Raji (cell line): Measurements from ENCODE around the gene SMURF2.

Experiments
- POLR2A ChIP-seq: IDR thresholded peaks from 2 replicates; pipeline ENCODE4 v1.6.1; 2011; ENCODE audit warnings: low read depth, low read length, control low read depth; ENCODE audit not compliant: insufficient read depth

Gene SMURF2

DNA sequence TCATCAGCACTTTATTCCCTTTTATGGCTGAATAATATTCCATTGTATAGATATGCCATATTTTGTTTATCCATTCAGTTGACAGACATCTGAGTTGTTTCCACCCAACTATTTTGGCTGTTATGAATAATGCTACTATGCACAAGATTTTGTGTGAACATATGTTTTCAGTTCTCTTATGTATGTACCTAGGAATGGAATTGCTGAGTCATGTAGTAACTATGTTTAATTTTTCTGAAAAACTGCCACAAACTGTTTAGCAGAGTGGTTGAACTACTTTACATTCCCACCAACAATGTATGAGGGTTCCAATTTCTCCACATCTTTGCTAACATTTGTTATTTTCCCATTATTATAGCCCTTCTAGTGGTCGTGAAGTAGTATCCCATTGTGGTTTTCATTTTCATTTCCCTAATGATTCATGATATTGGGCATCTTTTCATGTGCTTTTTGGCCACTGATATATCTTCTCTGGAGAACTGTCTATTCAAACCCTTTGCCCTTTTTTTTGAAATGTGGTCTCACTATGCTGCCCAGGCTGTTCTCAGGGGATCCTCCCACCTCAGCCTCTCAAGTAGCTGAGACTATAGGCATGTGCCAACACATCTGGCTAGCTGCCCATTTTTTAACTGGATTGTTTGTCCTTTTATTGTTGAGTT is 26.3 kb downstream of the SMURF2 start:
- TF ChIP-seq POLR2A, result no peak

DNA sequence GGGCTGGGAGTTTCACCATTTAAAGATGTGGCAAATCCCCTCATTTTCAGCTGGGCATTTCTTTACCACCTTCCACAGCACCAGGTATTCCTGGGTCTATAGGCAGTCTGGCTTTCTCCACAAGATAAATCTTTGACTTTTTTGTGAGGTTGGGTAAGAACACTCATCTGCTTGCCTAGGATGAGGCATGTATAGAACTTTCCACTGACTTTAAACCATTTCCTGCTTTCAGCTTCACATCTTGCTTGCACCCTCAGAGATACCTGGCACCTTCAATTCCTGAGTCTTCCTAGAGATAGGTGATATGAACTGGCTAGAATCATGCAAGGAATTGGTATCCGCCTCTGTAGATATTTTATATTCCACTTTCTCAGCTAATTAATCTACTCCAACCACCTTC is 27.9 kb downstream of the SMURF2 start:
- TF ChIP-seq POLR2A, result no peak

DNA sequence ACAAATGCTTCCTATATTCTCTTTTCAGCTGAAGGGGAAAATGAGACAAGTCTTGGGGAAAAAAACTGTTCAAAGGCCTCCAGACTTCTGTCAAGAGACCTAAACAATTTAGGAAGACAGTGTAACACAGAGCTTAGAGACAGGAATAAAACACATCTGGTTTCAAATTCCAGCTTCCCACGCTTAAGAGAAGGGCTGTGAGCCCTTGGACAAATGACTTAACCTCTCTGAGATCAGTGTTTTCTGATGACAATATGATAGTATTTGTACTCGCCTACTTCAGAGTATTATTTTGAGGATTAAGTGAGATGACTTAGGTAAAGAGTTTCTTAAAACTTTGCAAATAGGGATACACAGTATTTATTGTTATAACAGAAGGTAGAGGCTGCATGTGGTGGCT is 29.5 kb downstream of the SMURF2 start:
- no peak for TF ChIP-seq POLR2A

DNA sequence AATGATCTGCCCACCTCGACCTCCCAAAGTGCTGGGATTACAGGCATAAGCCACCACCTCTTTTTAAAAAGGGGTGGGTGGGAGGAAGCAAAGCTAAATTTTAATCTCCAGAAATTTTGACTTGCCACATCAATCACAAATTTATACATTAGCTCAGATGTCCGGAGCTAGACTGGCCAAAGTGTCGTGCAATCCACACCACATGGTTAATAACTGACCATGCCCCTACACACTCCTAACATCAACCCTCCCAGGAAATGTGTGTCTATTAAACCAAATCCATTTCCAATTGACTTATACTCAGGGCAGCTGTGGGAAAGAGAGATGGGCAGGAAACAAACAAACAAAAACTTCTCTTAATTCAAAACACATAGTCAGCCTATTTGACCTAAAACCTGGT is 29.9 kb downstream of the SMURF2 start:
- no peak for TF ChIP-seq POLR2A

DNA sequence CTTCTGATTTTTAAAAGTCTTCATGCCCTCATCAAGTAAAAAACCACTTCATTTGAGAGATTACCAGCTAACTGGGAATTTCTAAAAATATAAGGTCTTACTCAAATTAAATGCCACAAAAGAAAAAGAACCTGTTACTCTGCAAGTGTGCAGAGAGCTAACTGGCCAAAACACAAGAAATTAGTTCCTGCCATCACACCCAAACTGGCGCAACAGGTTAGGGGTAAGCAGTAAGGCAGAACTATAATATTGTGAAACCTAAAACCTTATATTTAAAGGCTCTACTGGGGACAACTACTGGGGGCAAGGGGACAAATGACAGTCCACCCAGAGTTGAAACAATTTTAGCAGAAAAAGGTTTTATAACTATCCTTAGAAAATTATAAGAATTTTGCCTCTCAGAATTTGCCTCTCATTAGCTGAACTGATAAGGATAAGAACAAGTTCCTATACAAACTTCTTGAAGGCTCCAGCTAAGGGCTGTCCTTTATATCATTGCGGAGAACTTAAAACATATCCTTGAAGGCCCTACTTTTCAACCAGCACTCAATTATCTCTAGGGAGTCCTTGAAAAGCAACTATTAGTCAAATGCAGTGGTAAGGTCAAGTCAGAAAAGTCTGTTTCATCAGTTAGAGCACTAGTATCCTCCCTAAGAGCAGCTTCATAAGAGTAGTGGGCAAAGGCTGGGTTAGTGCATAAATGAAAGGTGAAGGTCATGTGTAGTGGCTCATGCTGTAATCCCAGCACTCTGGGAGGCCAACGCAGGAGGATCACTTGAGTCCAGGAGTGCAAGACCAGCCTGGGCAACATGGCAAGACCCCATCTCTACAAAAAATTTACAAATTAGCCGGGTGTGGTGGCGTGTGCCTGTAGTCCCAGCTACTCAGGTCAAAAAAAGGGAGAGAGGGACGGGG is 31.5 kb downstream of the SMURF2 start:
- no peak for TF ChIP-seq POLR2A

DNA sequence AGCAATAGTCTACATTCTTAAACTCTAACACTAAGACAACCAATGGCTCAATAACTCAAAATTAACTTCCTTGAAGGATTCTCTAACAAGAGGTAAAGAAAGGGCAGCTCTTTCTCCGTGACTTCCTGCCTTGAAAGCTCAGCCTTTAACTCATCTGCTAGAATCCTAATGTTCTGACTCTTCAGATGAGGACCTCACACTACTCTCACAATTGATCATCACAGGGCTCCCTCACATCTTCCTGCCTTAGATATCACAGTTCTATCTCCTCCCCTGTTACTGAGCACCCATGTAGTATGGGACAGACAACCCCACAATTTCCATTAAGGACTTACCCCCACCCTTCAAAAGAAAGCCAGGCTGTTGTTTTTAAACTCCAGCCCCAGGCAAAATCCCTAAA is 33.5 kb downstream of the SMURF2 start:
- TF ChIP-seq POLR2A, result no peak

DNA sequence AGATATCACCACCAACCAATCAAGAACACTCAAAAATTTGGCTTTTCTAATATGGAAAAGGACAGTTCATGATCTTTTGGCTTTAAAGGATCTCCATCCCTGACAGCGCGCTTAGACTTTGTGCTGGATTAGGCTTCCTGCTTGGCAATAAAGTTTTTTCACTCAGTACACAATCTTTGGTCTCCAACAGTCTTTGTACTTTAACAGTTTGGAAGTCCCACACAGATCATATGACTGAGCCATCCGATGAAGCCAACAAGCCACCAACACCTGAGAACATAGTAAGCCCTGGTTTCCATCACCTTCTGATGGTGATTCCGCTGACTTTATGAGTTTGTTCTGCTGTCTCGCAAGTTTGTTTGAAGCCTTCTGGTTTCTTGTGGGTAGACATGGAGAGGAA is 34.3 kb downstream of the SMURF2 start:
- TF ChIP-seq POLR2A, result no peak

DNA sequence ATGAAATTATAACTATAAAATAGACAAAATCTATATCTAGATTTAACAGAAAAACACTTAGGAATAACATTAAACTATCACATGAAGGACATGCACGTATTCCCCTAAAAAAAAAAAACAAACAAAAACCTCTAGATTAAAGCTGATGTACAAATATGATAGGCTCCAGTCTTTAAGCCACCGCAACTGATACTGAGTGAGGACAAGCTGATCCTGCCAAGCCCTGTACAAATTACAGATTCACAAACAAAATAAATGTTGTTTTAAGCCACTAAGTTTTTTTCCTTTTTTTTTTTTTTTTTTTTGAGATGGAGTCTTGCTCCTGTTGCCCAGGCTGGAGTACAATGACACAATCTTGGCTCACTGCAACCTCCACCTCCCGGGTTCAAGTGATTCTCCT is 35.3 kb downstream of the SMURF2 start:
- no peak for TF ChIP-seq POLR2A

DNA sequence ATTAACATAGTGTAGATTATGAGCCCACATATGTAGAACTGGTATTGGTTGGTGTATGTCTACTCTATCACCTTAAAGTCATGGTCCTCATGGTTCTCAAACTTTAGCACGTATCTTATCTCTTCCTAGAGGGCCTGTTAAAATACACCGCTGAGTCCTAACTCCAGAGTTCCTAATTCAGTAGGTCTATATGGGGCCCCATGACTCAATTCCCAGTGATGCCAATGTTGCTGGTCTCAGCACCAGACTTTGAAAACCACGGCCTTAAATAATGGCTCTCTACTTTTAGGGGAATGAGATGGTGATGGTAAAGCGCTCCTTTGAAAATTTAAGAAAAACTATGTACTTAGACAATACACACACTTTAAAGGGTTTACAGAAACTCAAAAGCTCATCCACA is 36.6 kb downstream of the SMURF2 start:
- no peak for TF ChIP-seq POLR2A

DNA sequence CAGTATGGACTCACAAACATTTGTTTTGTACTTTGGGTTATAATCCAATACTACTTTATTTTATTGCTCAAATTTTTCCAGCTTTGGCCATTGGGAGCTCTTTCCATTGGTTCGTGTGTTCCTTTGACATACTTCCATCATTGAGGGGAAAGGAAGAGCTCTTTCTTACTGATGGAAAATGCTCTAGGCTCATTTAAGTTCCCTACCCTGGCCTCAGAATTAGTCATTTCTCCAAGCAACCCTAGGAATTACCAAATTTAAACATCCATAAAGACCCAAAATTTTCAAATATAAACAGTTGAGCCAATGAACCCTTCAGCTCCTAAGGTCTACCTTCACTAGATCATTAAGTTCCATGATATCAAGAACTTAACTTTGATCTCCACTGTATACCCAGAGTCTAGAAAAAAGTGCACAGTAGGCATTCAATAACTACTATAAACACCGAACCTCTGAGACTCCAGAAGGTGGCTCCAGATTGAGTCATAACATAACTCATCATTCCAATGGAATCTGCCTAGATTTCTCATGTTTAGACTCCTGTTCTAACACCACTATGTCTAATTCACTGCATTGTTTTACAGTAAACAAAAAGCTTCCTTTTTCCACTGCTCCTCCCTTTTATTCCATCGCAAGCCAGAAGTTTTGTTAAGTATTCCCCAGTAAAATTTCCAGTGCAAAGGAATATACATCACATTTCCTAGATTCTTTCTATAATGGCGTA is 39.0 kb downstream of the SMURF2 start:
- TF ChIP-seq POLR2A, result no peak

DNA sequence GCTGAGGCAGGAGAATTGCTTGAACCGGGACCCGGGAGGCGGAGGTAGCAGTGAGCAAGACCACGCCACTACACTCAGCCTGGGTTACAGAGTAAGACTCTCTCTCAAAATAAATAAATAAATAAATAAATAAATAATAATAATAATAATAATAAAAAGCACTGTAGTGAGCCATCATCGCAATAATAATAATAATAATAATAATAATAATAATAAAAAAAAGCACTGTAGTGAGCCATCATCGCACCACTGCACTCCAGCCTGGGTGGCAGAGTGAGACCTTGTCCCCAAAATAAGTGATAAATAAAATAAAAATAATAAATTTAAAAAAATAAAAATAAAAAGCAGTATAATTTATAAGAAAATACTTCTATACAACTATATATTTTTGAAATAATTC is 40.3 kb downstream of the SMURF2 start:
- no peak for TF ChIP-seq POLR2A

DNA sequence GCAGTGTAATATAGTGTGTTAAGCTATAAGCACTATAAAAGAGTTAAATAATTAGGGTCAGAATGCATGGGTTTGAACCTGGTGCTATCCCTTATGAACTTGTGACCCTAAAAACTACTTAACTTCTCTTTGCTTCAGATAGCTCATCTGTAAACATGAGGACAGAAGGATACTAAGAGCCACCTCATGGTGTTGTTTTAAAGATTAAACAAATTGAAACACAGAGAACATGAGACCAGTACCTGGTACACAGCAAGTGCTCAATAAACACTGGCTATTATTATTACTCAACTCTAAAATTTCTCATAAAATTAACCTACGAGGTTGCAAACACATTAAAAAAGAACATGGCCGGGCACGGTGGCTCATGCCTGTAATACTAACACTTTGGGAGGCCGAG is 43.3 kb downstream of the SMURF2 start:
- no peak for TF ChIP-seq POLR2A

DNA sequence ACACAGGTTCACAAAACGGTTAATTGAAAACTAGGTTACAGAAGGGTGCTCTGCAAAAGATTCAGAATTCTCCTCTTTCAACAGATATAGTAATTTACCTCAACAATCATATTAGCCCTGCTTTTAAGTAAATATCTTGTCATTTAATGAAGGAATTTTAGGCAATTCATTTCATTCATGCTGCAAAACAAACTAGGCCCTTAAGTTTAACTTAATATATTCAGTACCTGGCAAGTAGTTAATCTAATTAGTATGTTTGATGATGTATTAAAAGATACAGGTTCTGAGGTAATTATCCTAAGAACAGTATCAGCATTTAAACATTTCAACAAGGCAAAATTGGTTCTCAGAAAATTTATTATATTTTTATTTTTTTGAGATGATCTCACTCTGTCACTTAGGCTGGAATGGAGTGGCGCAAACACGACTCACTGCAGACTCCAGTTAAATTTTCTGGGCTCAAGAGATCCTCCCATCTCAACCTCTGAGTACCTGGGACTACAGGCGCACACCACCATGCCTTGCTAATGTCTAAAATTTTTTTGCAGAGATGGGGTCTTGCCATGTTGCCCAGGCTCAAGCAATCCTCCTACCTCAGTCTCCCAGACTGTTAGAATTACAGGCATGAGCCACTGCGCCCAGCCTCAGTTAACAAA is 44.9 kb downstream of the SMURF2 start:
- TF ChIP-seq POLR2A, result no peak

DNA sequence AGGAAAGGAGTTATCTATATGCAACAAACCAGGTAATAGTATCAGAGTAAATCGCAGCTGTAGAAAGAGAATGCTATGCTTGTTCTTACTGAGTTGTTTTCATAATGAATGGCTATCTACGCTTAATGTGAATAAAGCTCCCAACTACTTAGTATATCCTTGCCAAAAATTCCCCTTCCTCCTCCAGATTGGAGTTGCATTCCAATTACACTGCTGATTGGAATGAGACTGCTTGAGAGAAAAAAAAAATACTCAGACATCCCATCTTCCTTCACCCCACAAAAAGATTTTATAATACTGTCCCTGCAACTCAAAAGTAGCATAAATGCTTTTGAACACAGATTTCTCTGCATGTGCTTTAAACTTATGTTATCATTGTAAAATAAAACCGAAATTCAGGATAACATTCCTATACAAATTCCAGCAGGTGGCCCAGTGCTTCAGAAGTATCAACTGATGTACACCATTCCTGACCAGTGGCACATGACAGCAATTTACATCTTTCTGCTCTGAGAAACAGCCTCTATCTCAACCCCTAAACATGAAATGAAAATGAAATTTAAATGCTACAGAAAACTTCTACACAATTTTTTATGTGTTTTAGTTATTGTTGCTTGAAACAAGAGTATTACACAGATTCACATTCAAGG is 47.0 kb downstream of the SMURF2 start:
- TF ChIP-seq POLR2A, result no peak

DNA sequence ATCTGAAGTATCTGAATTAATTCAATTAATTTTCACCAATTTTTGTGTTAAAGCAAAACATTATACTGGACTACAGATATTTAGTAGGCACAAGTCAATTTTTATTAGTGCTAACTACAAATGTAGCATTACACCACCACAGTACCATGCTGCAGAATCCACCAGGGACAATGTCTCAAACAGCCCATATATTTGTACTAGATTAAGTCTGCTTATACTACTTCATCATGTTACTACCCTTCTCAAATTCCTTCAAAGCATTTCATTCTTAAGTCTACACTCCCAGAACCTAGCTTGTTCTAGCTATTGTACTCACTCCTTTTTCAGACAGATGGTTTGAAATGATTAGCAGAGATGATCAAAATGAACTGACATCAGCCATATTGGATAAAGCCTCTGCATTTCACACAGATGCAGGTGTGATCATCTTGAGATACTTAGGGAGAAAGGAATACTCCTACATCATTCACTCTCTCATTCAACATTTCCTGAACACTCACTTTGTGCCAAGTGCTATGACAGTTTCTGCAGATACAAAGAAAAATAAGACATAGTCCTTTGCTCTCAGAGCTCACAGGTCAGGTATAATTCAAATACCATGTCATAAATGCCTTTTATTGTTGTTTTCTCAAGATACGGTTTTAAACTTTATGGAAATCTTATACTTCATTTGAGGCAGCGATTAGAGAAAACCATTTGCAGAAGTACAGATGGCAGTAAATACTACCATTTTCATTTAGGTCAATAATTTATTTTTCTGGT is 47.7 kb downstream of the SMURF2 start:
- TF ChIP-seq POLR2A, result no peak

DNA sequence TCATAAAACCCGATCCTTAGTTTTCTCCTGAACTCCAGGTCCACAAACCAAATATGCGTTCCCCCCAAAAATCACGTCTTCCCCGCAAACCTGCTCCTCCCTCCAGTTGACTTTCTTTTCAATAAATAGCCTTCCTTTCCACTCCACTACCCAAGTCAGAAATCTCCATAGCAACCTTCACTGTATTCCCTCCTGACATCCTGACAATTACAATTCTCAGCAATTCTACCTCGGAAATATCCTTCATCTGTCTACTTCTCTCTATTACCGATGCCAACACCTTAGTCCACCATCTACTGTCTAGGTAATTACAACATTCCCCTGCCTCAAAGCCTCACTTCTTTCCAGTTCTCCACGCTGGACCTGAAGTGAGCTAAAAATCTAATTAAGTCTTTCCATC is 50.7 kb downstream of the SMURF2 start:
- TF ChIP-seq POLR2A, result no peak
